Natural killer cell (primary cell): ENCODE results near the gene TXNDC11. TPM values are rescaled to one million over a fixed set of nuclear protein-coding genes. Genes with fewer than 3 reads are reported as not detected.

Source experiments
- ATAC-seq, 3 donors: fragments of 150-1000 bp in 2 of 3; fragments of 200-7000 bp in 1 of 3; cut with Tn5 transposase; 1 replicate in 1 of 3; 2 replicates in 2 of 3; pipeline ENCODE4 v1.10.0; 2021; ENCODE audit warnings: mild to moderate bottlenecking in 2 of 3, moderate library complexity in 2 of 3
- DNase-seq, 2 donors: peaks; one replicate each; pipeline versions ENCODE4 v3.0.0 to v3.0.0-alpha.2; 2013 to 2021; ENCODE audit warnings: mixed read lengths in 1 of 2
- H3K27ac ChIP-seq: one replicate; pipeline ENCODE4 v1.5.1; 2013; ENCODE audit warnings: mild to moderate bottlenecking, low read length
- H3K27me3 ChIP-seq: one replicate; pipeline ENCODE4 v1.6.1; 2013; ENCODE audit warnings: low read length; ENCODE audit not compliant: control insufficient read depth, insufficient read depth
- H3K36me3 ChIP-seq: one replicate; pipeline ENCODE4 v1.6.1; 2013; ENCODE audit warnings: low read length; ENCODE audit not compliant: control insufficient read depth, insufficient read depth
- H3K4me1 ChIP-seq: one replicate; pipeline ENCODE4 v1.6.1; 2013; ENCODE audit warnings: low read length; ENCODE audit not compliant: control insufficient read depth, insufficient read depth
- H3K4me3 ChIP-seq: one replicate; pipeline ENCODE4 v1.5.1; 2013; ENCODE audit warnings: low read length
- H3K9me3 ChIP-seq: one replicate; pipeline ENCODE4 v1.6.1; 2013; ENCODE audit warnings: low read length; ENCODE audit not compliant: control insufficient read depth, insufficient read depth
- H3K27ac Mint-ChIP-seq, 2 donors: one replicate each; pipeline ENCODE4 v1.8.0; 2022; ENCODE audit warnings: mild to moderate bottlenecking in 2 of 2, mixed read lengths in 2 of 2, moderate library complexity in 1 of 2
- H3K27me3 Mint-ChIP-seq, 2 donors: one replicate each; pipeline ENCODE4 v1.8.0; 2022; ENCODE audit warnings: low read depth in 2 of 2, mixed read lengths in 2 of 2
- H3K36me3 Mint-ChIP-seq: one replicate; pipeline ENCODE4 v1.8.0; 2022; ENCODE audit warnings: mixed read lengths
- H3K4me1 Mint-ChIP-seq, 2 donors: one replicate each; pipeline ENCODE4 v1.8.0; 2022; ENCODE audit warnings: mixed read lengths in 2 of 2
- H3K4me3 Mint-ChIP-seq: one replicate; pipeline ENCODE4 v1.8.0; 2022; ENCODE audit warnings: mild to moderate bottlenecking, moderate library complexity, mixed read lengths
- H3K9me3 Mint-ChIP-seq, 2 donors: one replicate each; pipeline ENCODE4 v1.8.0; 2022; ENCODE audit warnings: mixed read lengths in 2 of 2
- WGBS: methylation state at CpG from one replicate; pipeline ENCODE4 v1.1.7; 2013; ENCODE audit warnings: missing lambda C conversion rate; ENCODE audit not compliant: insufficient coverage; 5-methylcytosine and 5-hydroxymethylcytosine counted together
- intact Hi-C: fragments of 100-400 bp; cut with micrococcal nuclease; formaldehyde crosslinking; loops from one replicate; pipeline ENCODE4 v1.14.2; 2022
- total RNA-seq, 4 donors: library from RNA; stranded (reverse); fragments of 120-200 nt in 1 of 4; gene quantifications; one replicate each; pipeline versions ENCODE4 v1.2.3 to v1.2.4, GENCODE V29; 2013 to 2022
- TF ChIP-seq, protein P1 (sequence below): fragments of 200-600 bp; IDR thresholded peaks from one replicate; pipeline ENCODE4 v1.8.0; 2022; ENCODE audit warnings: antibody characterized with exemption

The TXNDC11 gene
- total RNA-seq, 3 donors from 2014 or later (not counting 1 experiment from before 2014, with no cell fraction given), result 63.4 to 99.2 (median 68.9) TPM

DNA sequence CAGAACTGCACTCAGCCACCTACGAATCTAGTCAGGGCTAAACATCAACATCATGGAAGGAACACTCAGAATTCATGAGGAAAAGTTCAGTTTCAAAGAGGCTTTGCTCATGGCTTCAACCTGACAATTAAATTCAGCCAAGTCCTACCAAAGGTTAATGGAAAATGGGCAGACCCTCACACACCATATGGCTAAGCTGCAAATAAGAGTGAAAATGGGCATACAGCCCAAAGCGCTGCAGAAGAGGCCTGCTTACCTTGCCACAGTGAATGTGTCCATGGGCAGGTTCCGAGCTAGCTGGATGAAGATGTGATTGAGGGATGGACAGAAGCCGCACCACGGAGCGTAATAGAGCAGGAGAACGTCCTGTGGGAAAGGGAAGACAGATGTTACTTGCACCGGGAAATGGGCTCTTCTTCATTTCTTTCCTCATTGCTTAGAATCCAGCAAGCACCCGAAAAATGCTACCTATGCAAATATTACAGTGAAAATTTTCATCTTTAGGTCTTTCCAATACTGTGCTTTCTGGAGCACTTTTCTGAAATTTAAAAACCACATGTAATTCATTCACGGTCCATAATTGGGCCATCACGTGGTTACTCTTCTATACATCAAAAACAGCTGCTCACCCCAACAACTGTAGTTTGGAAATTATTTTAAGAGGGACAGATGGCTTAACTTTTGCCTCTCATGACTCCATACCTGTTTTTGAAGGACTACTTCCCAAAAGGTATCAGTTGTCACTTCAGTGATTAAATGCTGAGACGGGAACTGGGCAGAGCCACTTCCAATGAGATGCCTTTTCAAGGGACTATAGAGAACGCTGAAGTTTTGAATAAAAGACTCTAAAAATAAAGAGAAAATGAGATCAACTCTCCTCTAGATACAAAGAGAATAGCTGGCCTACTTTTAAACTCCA is 54.8 kb downstream of the TXNDC11 start:
- no peaks in the 10 kb centered on the region for H3K27me3 Mint-ChIP-seq
- peak overlapping the region in 1 of 2 donors; percentile 30 for H3K27ac Mint-ChIP-seq
- 90% methylated on average over 12 of the region's 13 CpGs for WGBS
- H3K4me1 Mint-ChIP-seq, result peaks cover 9 to 20% of the 10 kb centered on the region in 2 donors
- H3K4me3 Mint-ChIP-seq, result no peak overlapping the region
- DNase-seq, result no peak
- Histone ChIP-seq H3K4me3 (no peak overlapping the region), H3K27me3 (no peaks in the 10 kb centered on the region), H3K9me3 (no peaks in the 10 kb centered on the region), H3K27ac (no peak overlapping the region), H3K36me3 (peaks cover 69% of the 10 kb centered on the region), H3K4me1 (peaks cover 8% of the 10 kb centered on the region)
- H3K36me3 Mint-ChIP-seq, result peaks cover 36% of the 10 kb centered on the region
- TF ChIP-seq, protein P1, sequence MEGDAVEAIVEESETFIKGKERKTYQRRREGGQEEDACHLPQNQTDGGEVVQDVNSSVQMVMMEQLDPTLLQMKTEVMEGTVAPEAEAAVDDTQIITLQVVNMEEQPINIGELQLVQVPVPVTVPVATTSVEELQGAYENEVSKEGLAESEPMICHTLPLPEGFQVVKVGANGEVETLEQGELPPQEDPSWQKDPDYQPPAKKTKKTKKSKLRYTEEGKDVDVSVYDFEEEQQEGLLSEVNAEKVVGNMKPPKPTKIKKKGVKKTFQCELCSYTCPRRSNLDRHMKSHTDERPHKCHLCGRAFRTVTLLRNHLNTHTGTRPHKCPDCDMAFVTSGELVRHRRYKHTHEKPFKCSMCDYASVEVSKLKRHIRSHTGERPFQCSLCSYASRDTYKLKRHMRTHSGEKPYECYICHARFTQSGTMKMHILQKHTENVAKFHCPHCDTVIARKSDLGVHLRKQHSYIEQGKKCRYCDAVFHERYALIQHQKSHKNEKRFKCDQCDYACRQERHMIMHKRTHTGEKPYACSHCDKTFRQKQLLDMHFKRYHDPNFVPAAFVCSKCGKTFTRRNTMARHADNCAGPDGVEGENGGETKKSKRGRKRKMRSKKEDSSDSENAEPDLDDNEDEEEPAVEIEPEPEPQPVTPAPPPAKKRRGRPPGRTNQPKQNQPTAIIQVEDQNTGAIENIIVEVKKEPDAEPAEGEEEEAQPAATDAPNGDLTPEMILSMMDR, result no peak
- intact Hi-C loops, result no loop called here
- no peak for ATAC-seq
- H3K9me3 Mint-ChIP-seq, result no peaks in the 10 kb centered on the region

DNA sequence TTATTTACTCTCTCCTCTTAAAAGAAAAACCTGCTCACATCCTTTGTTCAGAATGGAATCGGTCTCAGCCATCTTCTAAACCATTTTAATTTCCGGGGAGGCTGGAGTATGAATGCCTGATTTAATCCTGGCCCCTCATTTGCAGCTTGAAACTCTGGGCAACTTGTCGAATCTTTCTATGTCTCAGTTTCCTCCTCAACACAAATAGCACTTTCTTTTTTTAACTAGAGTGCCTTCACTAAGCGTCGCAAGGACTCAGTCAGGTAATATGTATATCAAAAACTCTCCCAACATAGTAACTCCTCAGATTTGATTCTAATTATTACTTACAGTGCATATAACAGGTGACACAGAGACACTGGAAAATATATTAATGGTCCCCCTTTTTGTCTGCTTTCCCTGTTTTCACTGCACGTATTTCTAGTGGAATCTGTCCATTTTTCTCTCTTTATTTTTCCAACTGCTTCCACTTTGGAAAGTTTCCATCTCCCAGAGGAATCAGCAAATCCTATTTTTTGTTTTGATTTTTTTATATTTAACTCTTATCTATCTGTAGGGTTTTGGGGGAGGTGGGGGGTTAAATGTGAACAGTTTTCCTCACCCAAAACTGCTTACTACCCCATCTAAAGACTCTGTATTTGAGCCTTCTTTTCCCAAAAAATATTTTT is 55.8 kb downstream of the TXNDC11 start:
- H3K4me1 ChIP-seq, result peaks cover 13% of the 10 kb centered on the region
- peaks cover 68% of the 10 kb centered on the region for H3K36me3 ChIP-seq
- H3K27ac ChIP-seq, result no peak overlapping the region

DNA sequence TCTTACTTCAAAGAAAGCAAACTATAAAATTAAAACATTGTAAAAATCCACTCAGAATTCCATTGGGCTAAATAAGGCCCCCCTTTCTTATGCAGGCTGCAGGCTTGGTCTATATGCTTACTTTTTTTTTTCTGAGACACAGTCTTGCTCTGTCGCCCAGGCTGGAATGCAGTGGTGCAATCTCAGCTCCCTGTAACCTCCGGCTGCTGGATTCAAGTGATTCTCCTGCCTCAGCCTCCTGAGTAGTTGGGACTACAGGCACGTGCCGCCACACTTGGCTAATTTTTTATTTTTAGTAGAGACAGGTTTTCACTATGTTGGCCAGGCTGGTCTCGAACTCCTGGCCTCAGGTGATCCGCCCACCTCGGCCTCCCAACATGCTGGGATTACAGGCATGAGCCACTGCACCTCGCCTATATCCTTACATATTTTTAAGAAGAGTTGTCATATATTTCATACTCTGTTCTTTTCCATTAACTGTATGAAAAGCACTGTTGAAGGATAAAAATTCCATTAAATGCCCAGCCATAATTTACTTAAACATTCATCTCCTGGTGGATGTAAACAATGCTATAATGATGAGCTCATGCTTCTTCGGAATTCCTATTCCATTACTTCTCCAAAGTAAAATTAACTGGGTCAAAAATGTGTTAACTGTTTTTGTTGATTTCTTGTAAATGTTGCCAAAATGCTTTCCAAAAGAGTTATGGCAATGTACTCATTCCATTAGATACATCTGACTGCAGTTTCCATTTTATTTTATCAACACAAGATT is 56.6 kb downstream of the TXNDC11 start:
- no peaks in the 10 kb centered on the region for H3K27me3 ChIP-seq
- no peaks in the 10 kb centered on the region for H3K9me3 ChIP-seq
- no peak for ATAC-seq
- no peak overlapping the region for H3K4me3 ChIP-seq
- DNase-seq, result no peak
- Mint-ChIP-seq H3K36me3 (peaks cover 32% of the 10 kb centered on the region), H3K27ac (no peak overlapping the region), H3K27me3 (no peaks in the 10 kb centered on the region), H3K9me3 (no peaks in the 10 kb centered on the region), H3K4me3 (no peak overlapping the region), H3K4me1 (peaks cover 18 to 30% of the 10 kb centered on the region in 2 donors)
- TF ChIP-seq, protein P1, result no peak
- peaks cover 59% of the 10 kb centered on the region for H3K36me3 ChIP-seq
- 93% methylated on average over 8 of the region's 9 CpGs for WGBS
- no peak overlapping the region for H3K27ac ChIP-seq
- peaks cover 20% of the 10 kb centered on the region for H3K4me1 ChIP-seq
- intact Hi-C loops, result no loop called here

More for the DNA sequence above, 55.8 kb downstream of the TXNDC11 start:
- DNase-seq (no peak), ATAC-seq (no peak)
- Mint-ChIP-seq H3K27me3 (no peaks in the 10 kb centered on the region), H3K9me3 (no peaks in the 10 kb centered on the region), H3K4me1 (peaks cover 11 to 22% of the 10 kb centered on the region in 2 donors), H3K4me3 (no peak overlapping the region), H3K27ac (no peak overlapping the region), H3K36me3 (peaks cover 36% of the 10 kb centered on the region)
- TF ChIP-seq, protein P1, result no peak
- intact Hi-C loops, result no loop called here
- Histone ChIP-seq H3K4me3 (no peak overlapping the region), H3K9me3 (no peaks in the 10 kb centered on the region), H3K27me3 (no peaks in the 10 kb centered on the region)
- WGBS, result 83% methylated on average over 6 of the region's 6 CpGs
